Subcutaneous adipose tissue (tissue), 4 donors: ENCODE results near the gene HOXA13. TPM values are rescaled to one million over a fixed set of nuclear protein-coding genes. Genes with fewer than 3 reads are reported as not detected.

Experiments used
- total RNA-seq, 4 donors: library from RNA; depleted of rRNA; stranded (reverse); fragments of >200 nt; gene quantifications; one replicate each; pipeline ENCODE4 v1.1.0, GENCODE V29; 2016
- TF ChIP-seq, protein P1 (sequence below): fragments of 450-650 bp; IDR thresholded peaks from one replicate; pipeline ENCODE4 v1.5.1; 2016; ENCODE audit warnings: low read depth, mild to moderate bottlenecking, control low read depth, antibody characterized with exemption, moderate library complexity

HOXA13 gene
- total RNA-seq, 4 donors from 2014 or later = 0.44 to 0.68 (median 0.65) TPM; not detected in 1

DNA sequence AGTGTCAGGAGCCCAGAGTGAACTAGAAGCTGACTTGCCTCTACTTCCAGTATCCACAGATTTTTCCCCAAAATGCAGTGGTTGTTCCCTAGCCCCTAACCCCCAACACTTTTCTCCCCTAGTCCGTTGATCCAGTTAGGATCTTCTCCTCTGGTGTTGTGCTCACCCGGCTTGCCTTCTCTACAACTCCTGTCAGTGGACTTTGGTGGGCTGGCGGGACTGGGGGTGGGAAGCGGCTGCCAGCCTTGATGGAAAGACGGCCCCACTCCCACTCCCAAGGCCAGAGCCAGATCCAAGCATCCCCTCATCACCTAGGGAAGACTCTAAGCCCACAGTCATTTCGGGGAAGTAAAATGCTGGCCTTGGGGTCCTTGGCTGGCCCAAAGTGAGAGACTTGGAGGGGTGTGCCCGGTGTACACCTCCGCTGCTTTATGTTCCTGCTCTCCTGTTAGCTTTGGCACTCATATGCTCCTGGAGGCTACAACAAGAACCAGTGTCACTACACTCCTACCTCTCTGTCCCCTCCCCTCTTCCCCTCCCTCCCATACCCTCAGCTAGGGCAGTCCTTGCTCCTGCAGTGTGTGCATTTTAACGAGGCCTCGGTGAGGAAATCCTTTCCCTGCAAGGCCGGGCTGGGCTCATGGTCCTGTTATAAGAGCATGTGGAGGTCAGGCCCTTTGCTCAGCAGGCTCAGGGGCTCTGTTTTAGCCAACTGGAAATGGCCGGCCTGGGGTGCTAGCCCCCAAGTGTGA, 24.8 kb downstream of the HOXA13 start:
- TF ChIP-seq, protein P1, sequence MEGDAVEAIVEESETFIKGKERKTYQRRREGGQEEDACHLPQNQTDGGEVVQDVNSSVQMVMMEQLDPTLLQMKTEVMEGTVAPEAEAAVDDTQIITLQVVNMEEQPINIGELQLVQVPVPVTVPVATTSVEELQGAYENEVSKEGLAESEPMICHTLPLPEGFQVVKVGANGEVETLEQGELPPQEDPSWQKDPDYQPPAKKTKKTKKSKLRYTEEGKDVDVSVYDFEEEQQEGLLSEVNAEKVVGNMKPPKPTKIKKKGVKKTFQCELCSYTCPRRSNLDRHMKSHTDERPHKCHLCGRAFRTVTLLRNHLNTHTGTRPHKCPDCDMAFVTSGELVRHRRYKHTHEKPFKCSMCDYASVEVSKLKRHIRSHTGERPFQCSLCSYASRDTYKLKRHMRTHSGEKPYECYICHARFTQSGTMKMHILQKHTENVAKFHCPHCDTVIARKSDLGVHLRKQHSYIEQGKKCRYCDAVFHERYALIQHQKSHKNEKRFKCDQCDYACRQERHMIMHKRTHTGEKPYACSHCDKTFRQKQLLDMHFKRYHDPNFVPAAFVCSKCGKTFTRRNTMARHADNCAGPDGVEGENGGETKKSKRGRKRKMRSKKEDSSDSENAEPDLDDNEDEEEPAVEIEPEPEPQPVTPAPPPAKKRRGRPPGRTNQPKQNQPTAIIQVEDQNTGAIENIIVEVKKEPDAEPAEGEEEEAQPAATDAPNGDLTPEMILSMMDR = no peak

DNA sequence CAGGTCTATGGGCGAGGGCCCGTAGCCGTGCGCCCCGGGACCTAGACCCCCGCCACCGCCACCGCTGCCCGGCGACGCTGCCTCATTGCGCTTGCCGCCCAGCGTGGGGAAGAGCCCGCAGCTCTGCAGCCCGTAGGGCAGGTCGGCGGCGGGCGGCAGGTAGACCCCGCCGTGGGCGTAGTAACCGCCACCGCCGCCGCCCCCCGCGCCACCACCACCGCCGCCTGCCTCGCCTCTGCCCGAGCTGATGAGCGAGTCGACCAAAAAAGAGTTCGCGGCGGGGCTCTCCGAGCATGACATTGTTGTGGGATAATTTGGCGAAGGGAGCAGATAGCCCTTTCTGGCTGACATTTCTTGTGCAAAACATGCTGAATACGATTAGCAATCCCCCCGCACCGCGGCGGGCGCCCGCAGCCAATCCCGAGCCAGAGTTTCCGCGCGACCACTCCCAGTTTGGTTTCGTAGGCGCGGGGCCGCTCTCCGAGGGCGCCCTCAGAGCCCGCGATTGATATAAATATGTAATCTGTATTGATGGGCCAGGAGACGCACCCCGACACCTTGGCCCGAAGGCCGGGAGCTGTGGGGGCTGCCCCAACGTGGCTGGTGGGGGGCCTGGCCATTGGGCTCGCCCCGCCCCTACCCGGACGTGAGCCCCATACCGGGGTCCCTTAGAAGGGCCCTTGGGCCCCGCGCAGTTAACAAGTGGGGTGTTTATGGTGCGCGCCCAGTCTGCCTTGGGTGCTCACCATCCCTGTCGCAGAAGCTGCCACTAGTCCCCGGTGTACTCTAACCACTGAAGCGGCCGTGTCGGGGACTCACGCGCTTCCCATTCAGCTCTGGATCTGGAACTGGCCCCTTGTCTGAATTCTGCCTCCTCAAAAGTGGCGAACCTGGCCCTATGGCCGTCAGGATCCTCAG, 25.7 kb downstream of the HOXA13 start, which contains the start of gene HOXA10:
HOXA10 (minus strand) TSS at position 365 of the 918 bp plus-strand sequence; CDS start at position 351, 14 bp downstream.
- TF ChIP-seq, protein P1 = no peak

DNA sequence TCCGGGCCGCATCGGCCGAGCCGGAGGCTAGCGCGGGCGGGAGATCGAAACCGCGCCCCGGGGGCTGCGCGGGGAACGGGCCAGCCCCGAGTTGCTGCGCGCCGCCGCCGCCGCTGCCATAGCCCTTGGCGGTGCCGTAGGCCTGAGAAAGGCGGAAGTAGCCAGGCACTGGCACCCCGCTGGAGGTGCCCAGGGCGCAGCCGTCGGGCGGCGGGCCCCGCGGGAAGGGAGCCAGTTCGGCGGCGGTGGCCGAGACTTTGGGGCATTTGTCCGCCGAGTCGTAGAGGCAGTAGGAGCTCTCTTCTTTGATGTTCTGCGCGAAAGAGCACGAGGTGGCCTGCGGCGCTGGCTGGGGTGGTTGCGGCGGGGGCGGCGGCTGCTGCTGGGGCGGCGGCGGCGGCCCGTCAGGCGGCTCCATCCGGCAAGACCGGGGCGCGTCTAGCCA, 26.4 kb downstream of the HOXA13 start:
- TF ChIP-seq, protein P1 = no peak

DNA sequence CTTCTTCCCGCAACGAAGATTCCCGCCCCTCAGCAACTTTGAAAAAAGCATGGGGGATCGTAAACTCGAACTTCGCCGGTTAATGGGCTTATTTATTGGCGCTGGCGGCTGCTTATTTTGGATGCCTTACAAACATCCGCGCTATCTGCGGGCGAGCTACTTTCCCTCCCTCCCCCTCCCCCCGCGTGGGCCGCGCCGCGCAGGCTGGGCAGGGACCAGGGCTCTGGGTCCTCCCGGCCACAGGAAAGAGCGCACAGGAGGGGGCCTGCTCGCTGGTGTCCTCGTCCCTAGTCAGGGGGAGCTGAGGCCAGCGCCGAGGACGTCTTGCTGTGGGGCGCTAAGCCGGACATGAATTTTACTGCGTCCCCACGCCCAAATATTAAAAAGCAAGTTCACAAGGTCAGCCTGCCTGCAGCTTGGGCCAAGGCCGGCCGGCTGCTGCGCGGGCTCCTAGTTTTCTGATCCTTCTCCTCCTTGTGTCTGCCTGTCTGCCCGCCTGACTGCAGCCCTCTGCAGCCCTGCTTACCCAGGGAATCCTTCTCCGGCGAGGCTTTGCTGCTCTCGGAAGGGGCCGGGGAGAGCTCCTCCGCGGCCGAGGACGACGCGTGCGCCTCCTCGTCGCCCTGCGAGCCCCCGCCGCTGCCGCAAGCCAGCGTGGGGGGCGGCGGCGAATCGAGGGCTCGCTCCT, 26.9 kb downstream of the HOXA13 start:
- TF ChIP-seq, protein P1 = no peak

DNA sequence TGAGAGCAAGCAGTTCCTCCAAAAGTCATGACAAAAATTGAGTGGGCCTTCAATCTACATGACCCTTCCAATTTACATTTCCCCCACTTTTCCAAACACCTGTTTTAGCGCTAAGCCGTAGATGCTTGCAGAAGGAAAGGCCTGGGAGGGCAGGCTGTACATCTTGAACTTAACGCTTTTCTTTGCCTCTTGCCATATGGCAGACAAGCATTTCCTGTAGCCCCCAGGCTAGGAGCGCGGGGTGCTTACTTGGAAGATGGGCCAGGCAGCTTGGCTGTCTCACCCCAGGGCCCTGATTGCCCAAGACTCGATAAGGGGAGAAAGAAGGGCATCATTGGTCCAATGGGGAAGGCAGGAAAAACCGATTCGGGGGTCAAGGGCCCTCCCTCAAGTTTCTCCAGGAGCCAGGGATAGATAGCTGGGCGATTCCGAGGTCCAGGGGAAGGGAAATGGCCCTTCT, 27.5 kb downstream of the HOXA13 start:
- TF ChIP-seq, protein P1 = no peak

DNA sequence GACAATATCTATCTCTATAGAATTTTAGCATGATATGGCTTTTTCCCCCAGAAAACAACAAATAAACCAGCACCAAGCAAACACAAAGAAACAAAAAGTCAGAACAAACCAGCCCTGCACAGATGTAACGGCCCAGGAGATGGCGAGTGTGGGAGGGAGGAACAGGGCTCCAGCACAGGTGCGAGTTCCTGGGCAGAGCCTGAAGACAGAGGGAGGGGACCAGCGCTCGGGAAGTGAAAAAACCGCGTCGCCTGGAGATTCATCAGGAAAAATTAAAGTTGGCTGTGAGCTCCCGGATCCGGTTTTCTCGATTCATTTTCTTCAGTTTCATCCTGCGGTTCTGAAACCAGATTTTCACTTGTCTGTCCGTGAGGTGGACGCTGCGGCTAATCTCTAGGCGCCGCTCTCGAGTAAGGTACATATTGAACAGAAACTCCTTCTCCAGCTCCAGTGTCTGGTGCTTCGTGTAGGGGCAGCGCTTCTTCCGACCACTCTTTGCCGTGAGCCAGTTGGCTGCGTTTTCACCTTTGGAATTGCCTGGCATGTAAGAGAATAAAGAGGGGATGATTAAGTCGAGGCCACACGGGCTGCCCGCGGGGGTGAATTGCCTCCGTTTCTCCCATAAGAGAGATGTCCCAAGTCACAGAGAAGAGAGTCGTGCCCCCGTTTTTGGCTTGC, 28.1 kb downstream of the HOXA13 start:
- TF ChIP-seq, protein P1 = no peak
